Stimulated activated CD8-positive, alpha-beta memory T cell treated with anti-CD3 and anti-CD28 coated beads, Interleukin-15, amount 100 ng/mL, for 1 hour (primary cell): ENCODE data around the gene B3GNT9.
"Not testable (repeated sequence)": the region's sequence is repeated elsewhere in the genome, so short reads cannot be mapped to it uniquely, and the experiment has no call there.

Experiments
- DNase-seq: peaks from one replicate; pipeline ENCODE4 v3.0.0-alpha.2; 2020; ENCODE audit warnings: low read depth

The B3GNT9 gene

GRCh38 chr16:67150047-67150832 lies 558 bp downstream of the B3GNT9 start:
- DNase-seq, result no peak

- no peak for DNase-seq
Measured at GRCh38 chr16:67149276-67150046, 1.3 kb downstream of the B3GNT9 start.

GRCh38 chr16:67148656-67149275 lies 2.0 kb downstream of the B3GNT9 start:
- DNase-seq, result no peak

- DNase-seq, result no peak
Measured at GRCh38 chr16:67148221-67148620, 2.6 kb downstream of the B3GNT9 start.

GRCh38 chr16:67147437-67148140 lies 3.2 kb downstream of the B3GNT9 start:
- DNase-seq, result no peak

- DNase-seq, result no peak
Measured at GRCh38 chr16:67146523-67147357, 4.1 kb downstream of the B3GNT9 start.

- DNase-seq, result no peak
Measured at GRCh38 chr16:67145746-67146145, 5.1 kb downstream of the B3GNT9 start.

GRCh38 chr16:67144943-67145342 lies 5.9 kb downstream of the B3GNT9 start:
- DNase-seq, result no peak

GRCh38 chr16:67142342-67142741 lies 8.5 kb downstream of the B3GNT9 start:
- no peak for DNase-seq

GRCh38 chr16:67141391-67141790 lies 9.4 kb downstream of the B3GNT9 start:
- no peak for DNase-seq

- DNase-seq, result no peak
Measured at GRCh38 chr16:67137605-67138004, 13.2 kb downstream of the B3GNT9 start.

- no peak for DNase-seq
Measured at GRCh38 chr16:67129422-67129821, 21.4 kb downstream of the B3GNT9 start.

GRCh38 chr16:67128887-67129286 lies 21.9 kb downstream of the B3GNT9 start:
- DNase-seq, result no peak

GRCh38 chr16:67128417-67128816 lies 22.4 kb downstream of the B3GNT9 start:
- no peak for DNase-seq

GRCh38 chr16:67122799-67123198 lies 28.0 kb downstream of the B3GNT9 start:
- not testable (repeated sequence) for DNase-seq

- no peak for DNase-seq
Measured at GRCh38 chr16:67120025-67120424, 30.8 kb downstream of the B3GNT9 start.

- DNase-seq, result no peak
Measured at GRCh38 chr16:67117716-67118115, 33.1 kb downstream of the B3GNT9 start.

- DNase-seq, result no peak
Measured at GRCh38 chr16:67116388-67117311, 34.1 kb downstream of the B3GNT9 start.

GRCh38 chr16:67115639-67116038 lies 35.2 kb downstream of the B3GNT9 start:
- DNase-seq, result no peak

- DNase-seq, result no peak
Measured at GRCh38 chr16:67114793-67115192, 36.0 kb downstream of the B3GNT9 start.
